Measurements from ENCODE around the gene TSPAN3.

GRCh38 chr15:76994001-76994400, 76.9 kb downstream of the TSPAN3 start:
- TF ChIP-seq, protein P1, sequence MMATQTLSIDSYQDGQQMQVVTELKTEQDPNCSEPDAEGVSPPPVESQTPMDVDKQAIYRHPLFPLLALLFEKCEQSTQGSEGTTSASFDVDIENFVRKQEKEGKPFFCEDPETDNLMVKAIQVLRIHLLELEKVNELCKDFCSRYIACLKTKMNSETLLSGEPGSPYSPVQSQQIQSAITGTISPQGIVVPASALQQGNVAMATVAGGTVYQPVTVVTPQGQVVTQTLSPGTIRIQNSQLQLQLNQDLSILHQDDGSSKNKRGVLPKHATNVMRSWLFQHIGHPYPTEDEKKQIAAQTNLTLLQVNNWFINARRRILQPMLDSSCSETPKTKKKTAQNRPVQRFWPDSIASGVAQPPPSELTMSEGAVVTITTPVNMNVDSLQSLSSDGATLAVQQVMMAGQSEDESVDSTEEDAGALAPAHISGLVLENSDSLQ (IDR thresholded peaks at IDR 0.05): no peak
- TF ChIP-seq SP1 (IDR thresholded peaks at IDR 0.05): no peak
- TF ChIP-seq L3MBTL2 (conservative IDR thresholded peaks at IDR 0.05): no peak
- TF ChIP-seq TARDBP (IDR thresholded peaks at IDR 0.05): no peak
- TF ChIP-seq ARNT (IDR thresholded peaks at IDR 0.05): no peak
- TF ChIP-seq SUZ12 (IDR thresholded peaks at IDR 0.05): no peak
- TF ChIP-seq FOXA1 (IDR thresholded peaks at IDR 0.05): no peak
- TF ChIP-seq NFRKB (IDR thresholded peaks at IDR 0.05): no peak
- no peak for TF ChIP-seq ELF4 (IDR thresholded peaks at IDR 0.05)
- no peak for TF ChIP-seq FOXM1 (IDR thresholded peaks at IDR 0.05; ENCODE audit: borderline replicate concordance)
- no peak for TF ChIP-seq BHLHE40 (IDR thresholded peaks at IDR 0.05; ENCODE audit: borderline replicate concordance)
